Measurements from ENCODE around the gene DESI1.

Gene DESI1

DNA sequence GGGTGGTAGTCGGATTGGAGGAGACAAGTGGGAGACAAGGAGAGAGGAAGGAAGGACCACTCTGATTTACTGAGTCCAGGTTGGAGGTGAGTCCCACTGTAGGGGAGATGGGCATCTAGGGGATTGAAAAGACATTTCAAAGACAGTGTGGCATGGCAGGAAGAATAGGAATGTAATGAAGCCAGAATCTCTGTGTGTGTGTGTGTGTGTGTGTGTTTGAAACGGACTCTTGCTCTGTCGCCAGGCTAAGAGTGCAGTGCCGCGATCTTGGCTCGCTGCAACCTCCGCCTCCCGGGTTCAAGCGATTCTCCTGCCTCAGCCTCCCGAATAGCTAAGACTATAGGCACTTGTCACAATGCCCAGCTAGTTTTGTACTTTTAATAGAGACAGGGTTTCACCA is 64.3 kb downstream of the DESI1 start:
- no peak for DNase-seq

DNA sequence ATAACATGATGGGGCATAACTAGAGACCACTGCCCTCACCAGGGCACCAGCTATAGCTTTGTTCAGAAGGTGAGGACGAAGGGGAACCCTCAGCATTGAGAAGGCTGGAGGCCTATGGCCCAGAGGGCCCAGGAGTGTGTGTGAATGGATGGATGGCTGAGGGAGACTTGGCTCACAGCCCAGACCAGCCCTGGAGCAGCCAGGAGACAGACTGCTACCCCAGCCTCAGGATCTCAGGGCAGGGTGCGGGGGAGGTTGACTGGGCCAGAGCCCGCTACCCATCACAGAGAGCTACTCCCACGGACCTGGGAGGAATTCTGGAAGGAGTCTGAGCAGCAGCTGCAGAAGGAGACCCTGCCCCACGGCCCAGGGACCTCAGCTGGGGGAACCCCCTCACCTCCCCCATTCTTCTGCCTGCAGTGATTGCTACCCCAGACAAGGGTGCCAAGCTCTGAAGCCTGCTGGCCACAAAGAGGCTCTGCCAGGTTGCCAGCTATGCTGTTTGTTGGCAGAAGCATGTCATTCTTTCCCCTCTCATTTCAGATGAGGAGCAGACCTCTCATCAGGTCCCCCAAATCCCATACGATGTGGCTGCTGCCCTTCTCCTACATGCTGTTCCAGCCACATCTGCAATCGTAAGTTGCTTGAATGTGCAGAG is 65.4 kb downstream of the DESI1 start:
- no peak for DNase-seq

DNA sequence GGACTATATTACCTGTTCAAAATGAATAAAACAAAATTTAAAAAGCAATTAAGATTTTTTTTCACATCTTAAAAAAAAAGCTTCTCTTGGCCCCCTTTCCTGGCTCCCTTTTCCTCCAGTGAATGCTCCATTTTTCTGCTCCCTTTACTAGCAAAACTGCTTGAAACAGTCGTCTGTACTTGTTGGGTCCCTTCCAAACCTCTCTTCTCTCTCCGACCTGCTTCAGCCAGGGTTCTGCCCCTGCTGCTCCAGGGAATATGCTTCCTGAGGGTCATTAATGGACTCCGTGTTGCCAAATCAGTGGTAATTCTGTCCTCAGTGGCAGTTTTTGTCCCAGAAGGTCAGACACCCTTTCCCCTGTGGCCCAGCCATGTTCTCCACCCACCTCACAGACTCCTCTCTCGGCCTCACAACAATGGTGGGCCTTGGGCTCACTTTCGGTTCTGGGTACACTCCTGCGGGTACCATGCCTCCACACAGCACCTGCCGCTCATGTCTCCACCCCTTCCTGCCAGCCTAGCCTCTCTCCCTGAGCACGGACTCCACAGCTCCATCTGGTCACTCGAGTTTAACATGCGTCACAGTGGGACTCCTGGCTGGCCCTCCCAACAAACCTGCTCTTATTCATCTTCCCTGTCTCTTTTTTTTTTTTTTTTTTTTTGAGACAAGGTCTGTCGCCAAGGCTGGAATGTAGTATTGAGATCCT is 68.8 kb downstream of the DESI1 start:
- DNase-seq, result no peak

DNA sequence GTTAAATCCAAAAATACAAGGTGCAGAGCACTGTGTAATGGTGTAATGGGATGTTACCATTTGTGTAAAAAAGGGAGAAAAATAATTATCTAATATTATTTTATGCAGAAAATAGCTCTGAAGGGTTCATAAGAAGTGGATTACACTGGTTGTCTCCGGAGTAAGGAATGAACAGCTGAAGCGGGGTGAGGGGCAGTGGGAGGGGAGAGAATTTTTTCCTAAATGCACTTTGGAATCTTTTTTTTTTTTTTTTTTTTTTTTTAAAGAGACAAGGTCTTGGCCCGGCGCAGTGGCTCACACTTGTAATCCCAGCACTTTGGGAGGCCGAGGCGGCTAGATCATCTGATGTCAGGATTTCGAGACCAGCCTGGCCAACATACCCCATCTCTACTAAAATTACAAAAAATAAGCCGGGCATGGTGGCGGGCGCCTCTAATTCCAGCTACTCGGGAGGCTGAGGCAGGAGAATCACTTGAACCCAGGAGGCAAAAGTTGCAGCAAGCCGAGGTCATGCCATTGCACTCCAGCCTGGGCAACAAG is 69.8 kb downstream of the DESI1 start:
- no peak for DNase-seq

DNA sequence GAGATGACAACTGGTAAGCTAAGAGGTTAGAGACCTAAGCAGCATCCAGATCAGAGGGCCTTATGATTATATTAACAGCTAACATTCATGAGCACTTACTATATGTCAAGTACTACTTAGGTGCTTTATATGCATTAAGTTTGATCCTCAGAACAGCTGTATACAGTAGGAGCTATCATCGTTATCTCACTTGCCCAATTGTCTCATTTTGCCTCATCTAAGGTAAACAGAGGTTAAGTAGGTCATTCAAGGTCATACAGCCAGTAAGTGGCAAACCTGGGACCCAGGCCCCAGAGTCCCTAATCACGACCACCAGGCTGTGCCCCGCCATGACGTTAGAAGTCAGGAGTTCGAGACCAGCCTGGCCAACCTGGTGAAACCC is 72.0 kb downstream of the DESI1 start:
- no peak for DNase-seq

Data from stimulated activated CD4-positive, alpha-beta T cell treated with anti-CD3 and anti-CD28 coated beads, Interleukin-1b, Interleukin-23, amount 100 ng/mL, for 48 hours (primary cell).